Measurements from ENCODE around the gene SALL1.

SALL1 gene

GRCh38 chr16:51167170-51167895, 16.3 kb upstream of the SALL1 start:
- H3K27ac Mint-ChIP-seq = no peak overlapping the region
- peaks cover 12% of the 10 kb centered on the region for H3K9me3 Mint-ChIP-seq
- no peaks in the 10 kb centered on the region for H3K4me1 Mint-ChIP-seq
- TF ChIP-seq CTCF (IDR thresholded peaks at IDR 0.05; ENCODE audit: unreplicated experiment in 3 of 3) = no peak
- H3K36me3 Mint-ChIP-seq (ENCODE audit: low read depth) = peaks cover 16% of the 10 kb centered on the region
- no peak overlapping the region for H3K4me3 Mint-ChIP-seq
- peaks cover 82% of the 10 kb centered on the region for H3K27me3 Mint-ChIP-seq (ENCODE audit: low read depth)

- Mint-ChIP-seq H3K36me3 (ENCODE audit: low read depth) (peaks cover 14% of the 10 kb centered on the region), H3K4me3 (no peak overlapping the region), H3K27me3 (ENCODE audit: low read depth) (peaks cover 82% of the 10 kb centered on the region), H3K9me3 (peaks cover 12% of the 10 kb centered on the region), H3K27ac (no peak overlapping the region), H3K4me1 (no peaks in the 10 kb centered on the region)
- TF ChIP-seq CTCF (IDR thresholded peaks at IDR 0.05; ENCODE audit: unreplicated experiment in 3 of 3) = no peak
Observed at GRCh38 chr16:51166541-51166940, 15.5 kb upstream of the SALL1 start.

GRCh38 chr16:51166091-51166490, 15.0 kb upstream of the SALL1 start:
- Mint-ChIP-seq H3K36me3 (ENCODE audit: low read depth) (peaks cover 12% of the 10 kb centered on the region), H3K27me3 (ENCODE audit: low read depth) (peaks cover 85% of the 10 kb centered on the region), H3K9me3 (peaks cover 12% of the 10 kb centered on the region), H3K4me1 (no peaks in the 10 kb centered on the region), H3K27ac (no peak overlapping the region), H3K4me3 (no peak overlapping the region)
- TF ChIP-seq CTCF (IDR thresholded peaks at IDR 0.05; ENCODE audit: unreplicated experiment in 3 of 3) = no peak

GRCh38 chr16:51165043-51165442, 14.0 kb upstream of the SALL1 start:
- Mint-ChIP-seq H3K4me1 (no peaks in the 10 kb centered on the region), H3K27me3 (ENCODE audit: low read depth) (peaks cover 90% of the 10 kb centered on the region), H3K36me3 (ENCODE audit: low read depth) (peaks cover 6% of the 10 kb centered on the region), H3K9me3 (peaks cover 7% of the 10 kb centered on the region), H3K27ac (no peak overlapping the region), H3K4me3 (no peak overlapping the region)
- no peak for TF ChIP-seq CTCF (IDR thresholded peaks at IDR 0.05; ENCODE audit: unreplicated experiment in 3 of 3)

GRCh38 chr16:51164574-51164973, 13.5 kb upstream of the SALL1 start:
- Mint-ChIP-seq H3K4me3 (no peak overlapping the region), H3K36me3 (ENCODE audit: low read depth) (peaks cover 4% of the 10 kb centered on the region), H3K4me1 (no peaks in the 10 kb centered on the region), H3K9me3 (peaks cover 3% of the 10 kb centered on the region), H3K27me3 (ENCODE audit: low read depth) (peaks cover 90% of the 10 kb centered on the region), H3K27ac (no peak overlapping the region)
- no peak for TF ChIP-seq CTCF (IDR thresholded peaks at IDR 0.05; ENCODE audit: unreplicated experiment in 3 of 3)

Data from nephron (organoid).